GM12872 (cell line): ENCODE measurements around the gene RXRA.

Experiments
- CTCF ChIP-seq: IDR thresholded peaks from 3 replicates; pipeline ENCODE4 v1.5.1; 2011; ENCODE audit warnings: low read depth, mild to moderate bottlenecking, low read length, moderate library complexity; ENCODE audit not compliant: insufficient read depth

RXRA gene

DNA sequence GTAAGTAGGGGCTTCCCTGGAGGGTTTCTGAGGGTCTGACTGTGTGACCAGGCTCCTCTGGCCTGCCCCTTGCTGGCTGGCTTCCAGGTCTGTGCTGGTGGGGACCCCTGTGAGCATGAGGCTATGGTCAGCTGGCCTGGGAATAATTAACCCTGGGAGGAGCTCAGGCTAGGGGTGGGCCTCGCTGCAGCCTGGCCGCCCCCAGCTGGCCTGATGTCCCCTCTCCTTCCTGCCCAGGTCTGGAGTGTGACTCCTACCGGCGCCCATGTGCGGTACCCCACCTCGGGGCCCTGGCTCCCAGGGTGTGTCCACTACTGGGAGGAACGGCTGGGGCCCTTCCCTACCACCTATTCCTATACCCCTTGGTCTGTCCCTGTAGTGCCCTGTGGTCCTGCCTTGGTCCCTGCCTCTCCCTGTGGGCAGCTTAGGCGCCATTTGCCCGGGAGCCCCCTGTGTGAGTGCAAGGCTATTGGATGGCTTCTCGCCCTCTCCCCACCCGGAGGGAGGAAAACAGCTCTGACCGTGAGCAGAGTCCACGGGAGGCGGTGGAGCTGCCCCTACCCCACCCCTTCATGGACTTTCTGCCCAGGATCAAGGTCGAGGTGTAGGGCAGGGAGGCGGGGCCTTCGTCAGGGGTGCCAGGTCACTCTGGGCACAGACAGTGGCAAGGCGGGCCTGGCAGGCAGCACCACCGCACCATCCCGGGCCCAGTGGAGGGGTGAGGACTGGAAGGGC lies 9.4 kb downstream of the RXRA start:
- TF ChIP-seq CTCF, result no peak

GRCh38 chr9:134336228-134336627 lies 10.0 kb downstream of the RXRA start:
- TF ChIP-seq CTCF, result no peak

DNA sequence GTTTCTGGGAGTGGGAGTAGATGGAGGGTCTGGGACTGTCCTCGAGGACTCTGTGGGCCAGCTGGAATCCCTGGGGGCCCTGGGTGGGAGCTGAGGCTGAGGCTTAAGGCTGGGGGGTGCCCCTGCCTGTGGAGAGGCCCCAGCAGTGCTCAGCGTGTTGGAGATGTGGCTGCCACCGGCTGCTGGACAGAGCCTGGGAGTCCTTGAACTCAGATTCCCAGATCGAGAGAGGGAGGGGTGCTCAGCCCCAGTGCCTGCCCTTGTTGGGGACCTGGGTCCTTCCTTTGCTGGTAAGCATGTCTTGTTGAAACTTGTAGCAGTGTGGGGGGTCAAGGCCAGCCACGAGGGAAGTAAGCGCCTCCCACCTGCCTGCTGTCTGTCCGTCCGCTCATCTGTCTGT lies 10.7 kb downstream of the RXRA start:
- no peak for TF ChIP-seq CTCF

DNA sequence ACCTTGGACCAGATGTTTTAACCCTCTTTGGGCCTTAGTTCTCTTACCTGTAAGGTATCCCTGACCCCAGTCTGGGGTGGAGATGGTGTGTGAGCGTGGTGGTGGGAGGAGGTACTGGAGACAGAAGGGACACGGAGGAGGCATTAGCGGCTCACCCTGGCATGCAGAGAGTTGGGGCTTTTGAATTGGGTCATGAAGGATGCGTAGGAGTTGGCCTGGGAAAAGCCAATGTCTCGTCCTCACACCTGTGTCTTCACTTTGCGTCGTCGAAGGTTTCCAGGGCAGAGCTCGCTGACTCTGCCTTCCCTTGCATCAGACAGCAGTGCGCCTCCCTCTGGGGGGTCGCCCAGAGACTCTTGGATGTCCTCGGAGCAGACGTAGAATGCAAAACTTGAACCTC lies 11.2 kb downstream of the RXRA start:
- no peak for TF ChIP-seq CTCF

DNA sequence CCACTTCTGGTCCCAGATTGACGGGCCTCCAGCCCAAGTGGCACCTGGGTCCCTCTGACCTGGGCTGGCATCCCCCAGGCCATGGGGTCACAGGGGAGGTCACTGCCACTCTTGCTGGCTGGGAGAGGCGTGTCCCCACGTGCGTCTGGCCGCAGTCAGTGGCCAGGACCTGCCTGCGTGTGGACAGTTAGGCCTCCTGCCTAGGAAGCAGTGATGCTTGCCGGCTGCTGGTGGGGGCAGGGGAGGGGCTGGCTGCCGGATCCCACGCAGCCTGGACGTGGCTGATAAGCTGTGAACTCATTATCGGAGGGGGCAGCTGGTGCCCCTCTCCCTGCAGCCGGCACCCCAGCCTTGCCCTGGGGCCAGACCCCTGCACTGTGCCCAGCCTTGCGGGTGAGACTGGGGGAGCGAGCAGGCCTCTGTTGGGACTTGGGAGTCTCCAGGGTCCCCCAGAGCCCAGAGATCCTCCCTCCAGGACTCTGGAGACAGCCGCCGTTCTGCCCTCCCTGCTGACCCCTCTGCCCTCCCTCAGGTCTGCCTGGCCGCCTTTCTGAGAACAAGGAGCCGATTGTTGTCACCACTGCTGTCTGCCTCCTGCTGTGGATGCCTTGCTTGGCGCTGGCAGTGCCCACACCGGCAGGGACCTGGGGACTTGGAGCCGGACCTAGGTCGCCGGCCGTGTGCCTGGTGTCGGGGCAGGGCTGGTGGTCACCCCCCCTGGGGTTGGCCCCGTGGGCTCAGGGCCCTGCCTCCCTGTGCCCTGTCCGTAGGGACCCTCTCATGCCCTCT lies 12.3 kb downstream of the RXRA start:
- no peak for TF ChIP-seq CTCF

GRCh38 chr9:134339183-134339806 lies 13.0 kb downstream of the RXRA start:
- no peak for TF ChIP-seq CTCF

- no peak for TF ChIP-seq CTCF
Measured at GRCh38 chr9:134340475-134341160, 14.4 kb downstream of the RXRA start.
